NOMO-1 treated with DMSO at 0.1 percent for 48 hours (cell line): ENCODE data around the gene ZNF484.
A peak's percentile ranks its signal among the peaks of the same experiment; 100 is the strongest.
"Not testable (repeated sequence)": the region's sequence is repeated elsewhere in the genome, so short reads cannot be mapped to it uniquely, and the experiment has no call there.

Experiments used
- DNase-seq: peaks from one replicate; lab custom pipeline; 2025; ENCODE audit not compliant: unreplicated experiment; lab: John Stamatoyannopoulos, UW

The ZNF484 gene

GRCh38 chr9:92864152-92864551 is 13.7 kb downstream of the ZNF484 start:
- no peak for DNase-seq

- DNase-seq = no peak
Measured at GRCh38 chr9:92860867-92861266, 17.0 kb downstream of the ZNF484 start.

GRCh38 chr9:92857236-92857635 is 20.6 kb downstream of the ZNF484 start:
- DNase-seq = no peak

GRCh38 chr9:92853716-92854115 is 24.1 kb downstream of the ZNF484 start:
- no peak for DNase-seq

- no peak for DNase-seq
Measured at GRCh38 chr9:92850898-92851297, 26.9 kb downstream of the ZNF484 start.

GRCh38 chr9:92848740-92849139 is 29.1 kb downstream of the ZNF484 start:
- not testable (repeated sequence) for DNase-seq

GRCh38 chr9:92846662-92847145 is 31.1 kb downstream of the ZNF484 start:
- no peak for DNase-seq

- not testable (repeated sequence) for DNase-seq
Measured at GRCh38 chr9:92838411-92838810, 39.4 kb downstream of the ZNF484 start.

- DNase-seq = no peak
Measured at GRCh38 chr9:92837191-92837590, 40.6 kb downstream of the ZNF484 start.

GRCh38 chr9:92829420-92829819 is 48.4 kb downstream of the ZNF484 start:
- no peak for DNase-seq

- not testable (repeated sequence) for DNase-seq
Measured at GRCh38 chr9:92825065-92825464, 52.8 kb downstream of the ZNF484 start.

GRCh38 chr9:92820964-92821363 is 56.9 kb downstream of the ZNF484 start:
- DNase-seq = no peak

GRCh38 chr9:92819898-92820297 is 57.9 kb downstream of the ZNF484 start:
- DNase-seq = not testable (repeated sequence)

- DNase-seq = not testable (repeated sequence)
Measured at GRCh38 chr9:92809629-92810326, 68.1 kb downstream of the ZNF484 start.

GRCh38 chr9:92808726-92809451 is 68.9 kb downstream of the ZNF484 start:
- peak; percentile 3 for DNase-seq

- DNase-seq = no peak
Measured at GRCh38 chr9:92807757-92808725, 69.8 kb downstream of the ZNF484 start.

- no peak for DNase-seq
Measured at GRCh38 chr9:92807031-92807756, 70.6 kb downstream of the ZNF484 start.

GRCh38 chr9:92804727-92805126 is 73.1 kb downstream of the ZNF484 start:
- DNase-seq = no peak

- no peak for DNase-seq
Measured at GRCh38 chr9:92798358-92798757, 79.5 kb downstream of the ZNF484 start.

GRCh38 chr9:92796337-92796804 is 81.5 kb downstream of the ZNF484 start:
- DNase-seq = not testable (repeated sequence)
